GM10266 (cell line): Measurements from ENCODE around the gene FLT4.

Source experiments
- DNase-seq: peaks from one replicate; pipeline ENCODE4 v3.0.0; 2012; ENCODE audit errors: extremely low spot score
- TF ChIP-seq, protein P1 (sequence below): IDR thresholded peaks from 2 replicates; pipeline ENCODE4 v1.5.1; 2012; ENCODE audit warnings: mild to moderate bottlenecking, low read depth; ENCODE audit not compliant: control insufficient read depth, insufficient read depth; ENCODE audit errors: missing control alignments

The FLT4 gene

DNA sequence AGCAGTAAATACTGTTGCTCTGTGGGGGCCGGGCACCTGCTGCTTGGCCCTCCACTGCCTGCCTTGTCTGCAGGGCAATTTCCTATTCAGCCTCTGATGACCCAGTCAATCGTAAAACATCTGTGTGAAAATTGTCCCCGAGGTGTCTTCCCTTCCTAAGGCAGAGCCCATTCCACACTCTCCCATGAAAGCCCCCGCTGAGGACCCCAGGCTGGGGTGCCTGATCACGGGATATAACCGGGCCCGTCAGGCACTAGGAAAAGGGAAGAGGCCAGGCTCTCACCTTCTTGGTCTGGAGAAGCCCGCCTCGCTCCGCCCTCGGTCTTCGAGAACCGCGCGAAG is 30.9 kb downstream of the FLT4 start:
- no peak for DNase-seq
- TF ChIP-seq, protein P1, sequence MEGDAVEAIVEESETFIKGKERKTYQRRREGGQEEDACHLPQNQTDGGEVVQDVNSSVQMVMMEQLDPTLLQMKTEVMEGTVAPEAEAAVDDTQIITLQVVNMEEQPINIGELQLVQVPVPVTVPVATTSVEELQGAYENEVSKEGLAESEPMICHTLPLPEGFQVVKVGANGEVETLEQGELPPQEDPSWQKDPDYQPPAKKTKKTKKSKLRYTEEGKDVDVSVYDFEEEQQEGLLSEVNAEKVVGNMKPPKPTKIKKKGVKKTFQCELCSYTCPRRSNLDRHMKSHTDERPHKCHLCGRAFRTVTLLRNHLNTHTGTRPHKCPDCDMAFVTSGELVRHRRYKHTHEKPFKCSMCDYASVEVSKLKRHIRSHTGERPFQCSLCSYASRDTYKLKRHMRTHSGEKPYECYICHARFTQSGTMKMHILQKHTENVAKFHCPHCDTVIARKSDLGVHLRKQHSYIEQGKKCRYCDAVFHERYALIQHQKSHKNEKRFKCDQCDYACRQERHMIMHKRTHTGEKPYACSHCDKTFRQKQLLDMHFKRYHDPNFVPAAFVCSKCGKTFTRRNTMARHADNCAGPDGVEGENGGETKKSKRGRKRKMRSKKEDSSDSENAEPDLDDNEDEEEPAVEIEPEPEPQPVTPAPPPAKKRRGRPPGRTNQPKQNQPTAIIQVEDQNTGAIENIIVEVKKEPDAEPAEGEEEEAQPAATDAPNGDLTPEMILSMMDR: no peak

DNA sequence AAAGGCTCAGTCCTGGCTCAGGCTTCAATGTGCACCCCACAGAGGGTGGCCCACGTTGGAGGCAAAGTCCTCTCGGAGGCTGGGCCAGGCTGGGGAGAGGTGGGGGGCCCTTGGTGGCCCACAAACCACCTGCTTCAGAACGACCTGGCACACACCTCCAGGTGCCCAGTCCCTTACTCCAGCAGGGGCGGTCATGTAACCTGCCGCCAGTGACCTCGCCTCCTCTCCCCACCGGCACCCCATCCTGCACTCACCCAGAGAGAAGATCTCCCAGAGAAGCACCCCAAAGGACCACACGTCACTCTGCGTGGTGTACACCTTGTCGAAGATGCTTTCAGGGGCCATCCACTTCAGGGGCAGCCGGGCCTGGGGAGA is 35.6 kb downstream of the FLT4 start:
- no peak for DNase-seq
- TF ChIP-seq, protein P1: no peak

DNA sequence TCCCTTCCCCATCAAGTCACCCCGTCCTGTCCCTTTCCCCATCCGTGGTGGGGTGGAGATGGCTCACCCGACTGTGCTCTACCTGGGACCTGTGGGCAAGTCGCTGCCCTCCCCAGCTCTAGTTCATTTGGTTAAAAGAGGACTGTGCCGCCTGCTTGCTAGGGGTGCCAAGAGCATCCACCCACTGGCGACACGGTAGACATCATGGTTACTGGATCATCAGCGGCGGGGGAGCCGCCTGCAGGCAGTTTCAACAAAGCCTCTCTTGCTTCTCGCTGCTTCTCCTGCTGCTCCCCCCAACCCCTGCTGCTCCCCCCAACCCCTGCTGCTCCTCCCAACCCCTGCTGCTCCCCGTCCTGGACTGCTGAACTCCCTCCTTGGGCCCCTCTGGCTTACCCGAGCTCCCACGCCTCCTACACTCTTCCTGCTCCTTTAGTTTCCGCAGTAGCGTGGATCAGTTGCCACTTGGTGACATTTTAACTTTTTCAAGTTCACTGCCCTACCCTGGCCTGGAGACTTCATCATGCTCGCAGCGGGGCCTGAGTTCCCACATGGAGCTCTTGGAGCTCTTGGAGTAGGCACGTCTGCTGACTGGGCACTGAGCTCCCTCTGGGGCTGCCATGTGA is 36.1 kb downstream of the FLT4 start:
- no peak for DNase-seq
- TF ChIP-seq, protein P1: no peak

DNA sequence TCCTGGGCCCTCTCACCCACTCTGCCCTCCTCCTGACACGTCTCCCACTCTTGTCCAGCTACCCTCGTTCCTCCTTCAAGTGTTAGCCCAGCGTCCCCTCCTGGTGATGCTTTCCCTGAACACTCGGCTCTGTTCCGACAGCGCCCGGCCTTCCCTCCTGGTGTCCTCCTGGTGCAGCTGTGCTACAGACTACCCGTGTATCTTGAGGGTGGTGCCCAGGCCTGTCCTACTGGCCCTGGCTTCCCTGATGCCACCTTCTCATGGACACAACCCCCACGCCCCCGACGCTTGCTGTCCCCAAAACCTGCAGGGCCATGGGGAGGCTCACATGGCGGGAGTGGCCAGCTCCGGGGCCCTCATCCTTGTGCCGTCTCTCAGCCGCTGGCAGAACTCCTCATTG is 36.7 kb downstream of the FLT4 start:
- TF ChIP-seq, protein P1: no peak
- DNase-seq: no peak

DNA sequence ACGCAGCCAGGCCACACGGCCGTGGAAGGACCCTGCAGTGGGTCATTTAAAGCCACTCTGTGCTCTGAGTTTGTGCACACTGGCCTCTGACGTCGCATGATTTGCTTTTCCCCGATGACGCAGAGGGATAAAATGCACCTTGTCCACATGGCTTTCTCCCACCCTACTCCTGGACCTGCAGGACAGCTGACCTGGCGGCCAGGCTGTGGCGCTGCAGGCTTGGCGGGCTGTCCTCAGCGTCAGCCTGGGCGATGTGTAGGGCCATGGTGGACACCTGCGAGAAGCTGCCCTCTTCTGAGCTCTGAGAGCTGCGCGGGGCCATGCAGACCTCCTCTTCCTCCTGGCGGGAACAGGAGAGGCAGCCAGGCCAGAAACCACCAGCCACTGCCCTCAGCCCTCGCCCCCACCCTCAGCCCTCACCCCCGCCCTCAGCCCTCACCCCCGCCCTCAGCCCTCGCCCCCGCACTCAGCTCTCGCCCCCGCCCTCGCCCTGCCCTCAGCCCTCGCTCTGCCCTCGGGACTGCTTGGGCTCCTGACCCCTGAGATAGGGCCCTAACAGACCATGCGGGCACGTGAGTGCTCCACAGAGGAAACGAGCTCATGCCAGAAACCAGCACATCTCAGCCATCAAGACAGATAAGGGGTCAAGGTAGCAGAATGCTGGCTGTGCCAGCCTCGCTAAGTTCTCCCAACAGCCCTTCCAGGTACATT is 38.1 kb downstream of the FLT4 start:
- no peak for DNase-seq
- TF ChIP-seq, protein P1: no peak

DNA sequence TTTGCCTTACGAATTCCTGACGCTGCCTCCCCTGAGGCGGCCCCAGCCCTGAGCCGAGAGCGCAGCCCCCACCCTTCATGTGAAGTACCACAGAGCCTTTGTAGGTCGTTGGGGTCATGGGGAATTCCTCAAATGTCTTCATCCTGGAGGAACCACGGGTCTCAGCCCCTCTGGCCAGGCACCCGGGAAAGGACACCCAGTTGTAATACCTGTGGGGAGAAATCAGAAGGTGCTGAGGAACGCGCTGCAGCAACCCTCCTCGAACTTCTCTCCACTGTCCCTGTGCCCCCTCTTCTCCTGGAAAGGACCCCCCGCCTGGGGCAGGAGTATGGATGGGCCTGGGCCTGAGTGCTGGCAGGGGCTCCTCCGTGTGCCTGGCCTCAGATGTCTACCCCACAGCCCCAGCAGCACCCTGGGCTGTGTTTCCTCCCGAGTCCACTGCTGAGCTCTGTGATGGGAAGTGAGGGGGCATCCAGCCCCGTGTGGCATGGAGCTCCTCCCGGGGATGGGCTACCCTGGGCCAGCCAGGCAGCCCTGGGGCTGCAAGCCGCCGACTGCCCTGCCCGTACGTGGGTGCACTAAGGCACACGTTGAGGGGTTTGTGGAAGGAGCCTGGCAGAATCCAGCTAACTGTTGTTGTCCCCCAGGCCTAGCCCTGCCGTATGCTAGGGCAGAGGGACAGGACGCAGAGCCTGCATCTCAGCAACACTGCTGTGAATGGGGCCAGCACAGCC is 39.4 kb downstream of the FLT4 start:
- TF ChIP-seq, protein P1: no peak
- no peak for DNase-seq

DNA sequence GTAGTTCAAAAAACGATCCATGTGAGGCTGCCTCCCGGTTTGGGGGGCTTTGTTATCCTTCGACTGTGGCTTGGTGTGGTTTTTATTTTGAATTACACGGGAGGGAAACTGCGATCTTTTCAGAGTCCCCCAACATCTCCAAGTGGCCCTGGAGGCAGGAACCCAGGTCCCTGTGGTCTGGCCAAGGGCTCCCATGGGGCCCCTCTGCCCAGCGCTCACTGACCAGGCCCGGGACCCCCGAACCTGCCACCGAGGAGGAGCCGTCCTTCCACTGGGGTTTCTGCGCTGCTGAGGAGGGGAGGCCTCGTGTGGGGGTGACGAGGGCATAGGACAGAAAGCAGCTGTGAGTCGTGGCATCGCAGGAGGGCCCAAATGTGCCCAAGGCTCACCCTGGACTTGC is 40.0 kb downstream of the FLT4 start:
- TF ChIP-seq, protein P1: no peak
- no peak for DNase-seq
